GM15510 (cell line): ENCODE measurements around the gene CAB39L.
A peak's percentile ranks its signal among the peaks of the same experiment; 100 is the strongest.

Experiments
- POLR2A ChIP-seq: IDR thresholded peaks from 3 replicates; pipeline ENCODE4 v1.6.1; 2011; ENCODE audit warnings: borderline replicate concordance; ENCODE audit not compliant: insufficient read length; ENCODE audit errors: extremely low read depth

CAB39L gene

DNA sequence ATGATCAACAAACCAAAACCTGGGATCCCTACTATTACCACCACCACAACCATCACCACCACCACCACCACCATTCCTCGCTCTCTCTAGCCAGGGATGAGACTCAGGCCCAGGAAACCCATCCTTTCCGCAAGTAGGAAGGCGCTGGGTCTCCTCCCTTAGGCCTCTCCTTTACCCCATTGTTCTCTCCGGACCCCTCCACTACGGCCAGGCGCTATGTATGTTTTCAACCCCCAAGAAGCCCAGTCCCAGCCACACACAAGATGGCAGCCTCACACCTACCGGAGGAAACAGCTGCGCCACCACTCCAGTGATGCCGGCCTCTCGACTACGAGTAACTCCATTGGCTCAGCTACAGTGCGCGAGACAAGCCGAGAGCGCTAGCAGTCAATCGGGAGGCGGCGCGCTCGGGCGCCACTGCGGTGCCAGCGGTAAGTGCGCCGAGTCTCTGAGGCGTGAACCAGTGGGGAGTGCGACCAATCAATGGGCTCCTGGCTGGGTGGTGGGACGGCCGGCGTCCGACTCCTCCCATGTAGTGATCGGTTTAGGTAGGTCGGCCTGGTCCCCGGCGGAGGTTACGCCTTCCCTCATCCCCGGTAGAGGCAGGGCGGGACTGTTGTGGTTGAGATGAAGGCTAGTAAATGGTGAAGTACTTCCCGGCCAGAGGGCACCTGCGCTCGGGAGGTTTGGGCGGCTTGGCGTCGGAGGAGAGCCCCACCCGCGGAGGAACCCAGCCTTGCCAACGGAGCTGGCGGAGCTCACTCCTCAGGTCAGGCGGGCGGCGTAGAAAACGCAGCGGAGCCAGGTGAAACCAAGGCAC lies at the start of gene CAB39L, which contains the start of gene SETDB2:
CAB39L (minus strand) TSS at position 361 of the 820 bp plus-strand sequence. CDS start 61,154 bp downstream, outside the sequence.
SETDB2 (plus strand) TSS at position 571 of the 820 bp plus-strand sequence. CDS start 7,620 bp downstream, outside the sequence.
- peak; percentile 81 for TF ChIP-seq POLR2A

DNA sequence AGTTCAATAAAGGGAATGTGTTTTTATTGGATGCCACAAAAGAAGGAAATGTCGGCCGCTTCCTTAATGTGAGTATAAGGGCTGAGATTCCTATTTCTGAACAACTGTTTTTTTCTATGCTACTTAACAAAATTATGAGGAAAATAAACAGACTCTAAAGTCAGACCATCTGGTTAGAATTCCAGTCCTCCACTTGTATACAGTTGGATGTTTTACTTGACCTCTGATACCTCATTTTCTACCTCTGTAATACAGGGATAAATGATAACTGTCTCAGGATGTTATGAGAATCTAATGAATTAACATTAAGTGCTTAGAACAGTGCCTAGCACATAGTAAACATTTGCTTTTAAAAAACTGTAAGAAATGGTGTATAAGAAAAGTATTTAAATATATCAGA lies 44.7 kb upstream of the CAB39L start:
- no peak for TF ChIP-seq POLR2A

DNA sequence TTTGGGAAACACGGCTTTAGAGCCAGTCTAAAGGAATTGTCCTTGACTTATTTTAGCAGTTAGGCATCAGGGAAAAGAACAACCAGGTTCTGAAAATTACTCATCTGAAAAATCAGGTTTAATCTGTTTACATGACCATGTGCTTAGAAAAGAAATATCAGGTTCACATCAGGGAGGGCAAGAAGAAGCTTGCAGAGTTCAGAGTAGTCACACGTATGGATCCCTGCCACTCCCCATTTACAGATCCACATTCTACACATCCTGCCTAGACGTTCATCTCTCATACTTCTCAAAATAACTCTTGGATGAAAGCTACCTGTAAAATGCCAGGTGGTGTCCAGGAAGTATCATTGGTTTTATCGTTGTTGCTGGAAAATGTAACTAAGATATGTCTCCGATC lies 37.9 kb upstream of the CAB39L start:
- no peak for TF ChIP-seq POLR2A

DNA sequence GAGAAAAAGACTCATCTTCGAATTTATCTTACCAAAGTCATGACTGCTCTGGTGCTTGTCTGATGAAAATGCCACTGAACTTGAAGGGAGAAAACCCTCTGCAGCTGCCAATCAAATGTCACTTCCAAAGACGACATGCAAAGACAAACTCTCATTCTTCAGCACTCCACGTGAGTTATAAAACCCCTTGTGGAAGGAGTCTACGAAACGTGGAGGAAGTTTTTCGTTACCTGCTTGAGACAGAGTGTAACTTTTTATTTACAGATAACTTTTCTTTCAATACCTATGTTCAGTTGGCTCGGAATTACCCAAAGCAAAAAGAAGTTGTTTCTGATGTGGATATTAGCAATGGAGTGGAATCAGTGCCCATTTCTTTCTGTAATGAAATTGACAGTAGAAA lies 32.7 kb upstream of the CAB39L start:
- no peak for TF ChIP-seq POLR2A

DNA sequence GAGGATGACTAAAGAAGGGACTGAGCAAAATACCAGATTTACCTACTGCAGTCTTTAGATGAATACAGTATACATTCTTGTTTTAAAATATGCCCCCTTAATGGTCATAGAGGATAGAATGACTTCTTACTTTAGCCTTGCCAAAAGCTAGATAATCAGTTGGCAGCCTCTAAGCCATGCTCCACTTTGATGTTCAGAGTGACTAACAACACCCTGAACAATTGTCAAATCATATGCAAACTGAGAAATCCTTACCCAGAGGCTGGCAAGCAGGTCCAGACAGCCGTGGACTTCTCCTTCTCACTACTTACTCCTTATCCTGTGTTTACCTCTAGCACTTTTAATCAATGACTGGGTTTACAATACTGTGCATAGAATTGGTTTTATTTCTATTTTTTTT lies 28.3 kb upstream of the CAB39L start:
- no peak for TF ChIP-seq POLR2A

DNA sequence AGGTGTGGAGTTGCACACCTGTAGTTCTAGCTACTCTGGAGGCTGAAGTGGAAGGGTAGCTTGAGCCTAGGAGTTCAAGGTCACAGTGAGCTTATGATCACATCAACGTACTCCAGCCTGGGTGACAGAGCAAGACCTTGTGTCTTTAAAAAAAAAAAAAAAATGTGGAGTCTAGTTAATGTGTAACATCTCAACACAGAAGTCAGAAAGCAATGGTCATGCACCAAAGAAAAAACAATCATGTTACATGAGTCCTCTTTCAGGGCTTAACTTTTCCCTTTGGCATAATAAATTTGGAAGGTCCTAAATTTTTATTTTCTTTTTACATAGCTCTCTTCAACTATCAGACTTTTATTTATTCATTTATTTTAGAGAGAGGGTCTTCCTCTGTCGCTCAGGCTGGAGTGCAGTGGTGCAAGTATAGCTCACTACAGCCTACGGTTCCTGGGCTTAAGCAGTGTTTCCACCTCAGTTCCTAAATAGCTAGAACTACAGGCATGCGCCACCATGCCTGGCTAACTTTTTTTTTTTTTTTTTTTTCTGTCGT lies 22.5 kb upstream of the CAB39L start:
- no peak for TF ChIP-seq POLR2A

DNA sequence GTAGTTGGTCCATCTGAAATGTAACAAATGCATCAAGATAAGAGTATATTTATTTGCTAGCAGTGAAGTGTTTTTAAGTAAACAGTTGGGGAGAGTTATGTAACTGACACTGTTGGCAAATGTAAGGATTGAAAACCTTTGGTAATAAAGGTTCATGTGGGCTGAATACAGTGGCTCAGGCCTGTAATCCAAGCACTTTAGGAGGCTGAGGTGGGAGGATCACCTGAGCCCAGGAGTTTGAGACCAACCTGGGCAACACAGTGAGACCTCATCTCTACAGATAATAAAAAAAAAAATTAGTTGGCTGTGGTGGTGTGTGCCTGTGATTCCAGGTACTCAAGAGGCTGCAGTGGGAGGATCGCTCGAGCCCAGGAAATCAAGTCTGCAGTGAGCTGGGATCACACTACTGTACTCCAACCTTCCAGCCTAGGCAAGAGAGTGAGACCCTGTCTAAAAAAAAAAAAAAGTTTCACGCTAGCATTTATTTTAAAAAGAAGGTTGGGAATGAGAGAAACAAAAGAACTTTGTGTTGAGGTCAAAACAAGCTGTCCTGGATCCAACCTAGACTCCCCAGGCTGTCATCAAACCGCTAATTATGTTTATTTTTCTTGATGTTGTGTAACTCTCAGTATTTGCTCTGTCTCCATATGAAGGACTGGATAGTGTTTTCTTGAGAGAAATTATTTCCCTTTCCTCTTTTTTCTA lies 20.9 kb upstream of the CAB39L start:
- TF ChIP-seq POLR2A, result no peak

DNA sequence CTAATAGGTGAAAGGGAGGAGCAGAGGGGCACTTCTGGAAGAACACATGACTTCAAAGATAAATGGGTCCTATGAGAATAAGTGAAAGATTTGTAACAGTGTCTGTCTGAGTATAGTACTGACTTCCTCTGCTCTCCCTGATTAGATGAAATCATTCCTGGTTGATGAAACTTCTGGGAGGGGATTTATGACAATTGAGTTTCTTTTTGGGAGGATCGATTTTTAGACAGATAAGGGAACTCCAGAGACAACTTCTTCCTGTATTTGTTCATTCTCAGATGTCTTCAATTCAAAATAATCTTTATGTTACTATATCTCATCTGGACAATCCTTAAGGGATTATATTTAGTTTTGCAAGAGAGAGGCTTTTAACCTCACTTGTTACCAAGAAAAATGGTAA lies 20.2 kb upstream of the CAB39L start:
- TF ChIP-seq POLR2A, result no peak

DNA sequence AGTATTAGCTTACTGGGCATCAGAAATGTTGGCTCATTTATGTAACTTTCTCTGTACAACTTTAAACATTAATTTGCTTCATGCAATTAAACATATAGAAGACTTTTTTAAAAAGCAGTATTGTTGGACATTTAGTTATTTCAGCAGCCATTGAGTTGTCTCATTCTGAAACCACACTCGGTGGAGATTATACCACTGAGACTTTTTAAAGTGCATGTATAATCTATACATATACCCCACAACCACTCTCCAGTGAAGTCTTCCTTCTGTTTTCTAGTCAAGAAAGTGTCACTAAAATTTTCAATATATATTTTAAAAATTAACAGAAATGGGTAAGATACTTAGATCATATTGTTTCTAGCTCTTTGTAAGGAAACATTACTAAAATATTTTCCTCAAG lies 15.7 kb upstream of the CAB39L start:
- no peak for TF ChIP-seq POLR2A

DNA sequence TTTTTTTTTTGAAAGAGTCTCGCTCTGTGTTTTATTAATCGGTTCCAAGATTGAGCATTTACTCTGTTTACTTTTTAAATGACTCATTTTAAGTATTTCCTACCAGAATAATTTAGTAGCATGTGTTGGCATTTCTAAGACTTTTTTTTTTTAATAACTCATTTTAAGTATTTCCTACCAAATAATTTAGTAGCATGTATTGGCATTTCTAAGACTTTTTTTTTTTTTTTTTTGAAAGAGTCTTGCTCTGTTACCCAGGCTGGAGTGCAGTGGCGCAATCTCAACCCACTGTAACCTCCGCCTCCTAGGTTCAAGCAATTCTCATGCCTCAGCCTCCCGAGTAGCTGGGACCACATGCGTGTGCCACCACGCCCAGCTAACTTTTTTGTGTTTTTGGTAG lies 13.4 kb upstream of the CAB39L start:
- TF ChIP-seq POLR2A, result no peak

DNA sequence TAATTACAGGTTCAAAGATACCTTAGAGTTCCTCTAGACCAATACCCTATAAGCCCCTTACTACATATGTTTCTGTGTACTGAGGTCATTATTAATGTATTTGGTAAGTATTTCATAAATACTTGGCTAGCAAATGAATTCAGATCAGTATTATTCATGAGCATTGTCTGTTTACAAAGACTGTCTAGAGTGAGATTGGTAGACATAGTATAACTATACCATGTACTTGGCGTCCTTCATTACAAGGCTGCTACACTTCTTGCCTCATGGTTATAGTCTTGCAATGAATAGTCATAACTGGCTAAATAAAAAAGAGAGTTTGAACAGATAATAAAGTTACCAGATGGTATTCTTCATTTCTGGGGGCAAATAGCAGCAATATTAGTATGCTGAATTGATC lies 12.3 kb upstream of the CAB39L start:
- TF ChIP-seq POLR2A, result no peak

DNA sequence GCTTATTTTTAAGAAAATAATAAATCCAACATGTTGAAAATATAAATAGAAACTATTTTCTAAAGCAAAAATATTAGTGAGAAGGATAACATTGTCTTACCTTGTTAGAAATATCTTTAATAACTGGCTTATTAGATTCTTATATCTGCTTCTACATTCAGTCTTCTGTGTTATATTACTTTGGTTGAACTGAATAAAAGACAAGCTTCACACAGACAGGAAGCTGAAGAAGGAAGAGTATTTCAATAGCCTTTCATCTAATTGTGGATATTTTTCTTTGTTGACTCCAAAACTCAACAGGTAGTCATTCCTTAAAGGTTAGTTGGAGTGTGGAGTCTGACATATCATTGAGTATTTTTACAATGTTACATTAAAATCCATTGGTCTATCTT lies 11.1 kb upstream of the CAB39L start:
- no peak for TF ChIP-seq POLR2A

DNA sequence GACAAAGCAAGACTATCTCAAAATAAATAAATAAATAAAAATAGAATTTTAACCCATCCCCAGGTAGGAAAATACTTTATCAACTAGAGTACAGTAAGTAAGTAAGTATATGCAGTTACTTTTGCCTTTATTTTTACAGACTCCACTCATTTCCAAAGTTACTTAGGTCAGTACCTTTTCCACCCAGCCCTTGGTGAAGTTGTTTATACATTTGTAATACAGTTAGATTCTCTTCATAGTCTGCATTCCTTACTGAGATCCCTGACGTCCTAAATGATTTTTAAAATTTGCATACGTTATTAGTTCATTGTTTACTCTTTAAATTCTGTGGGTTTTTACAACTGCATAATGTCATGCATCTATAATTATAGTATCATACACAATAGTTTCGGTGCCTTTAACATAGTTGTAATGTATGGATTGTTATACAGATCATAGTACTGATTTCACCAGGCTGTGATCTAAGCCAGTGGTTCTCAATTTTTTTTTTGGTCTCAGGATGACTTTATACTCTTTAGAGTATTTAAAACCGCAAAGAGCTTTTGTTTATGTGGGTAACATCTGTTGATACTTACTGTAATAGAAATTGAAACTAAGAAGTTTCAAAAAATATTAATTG lies 10.6 kb upstream of the CAB39L start:
- no peak for TF ChIP-seq POLR2A

DNA sequence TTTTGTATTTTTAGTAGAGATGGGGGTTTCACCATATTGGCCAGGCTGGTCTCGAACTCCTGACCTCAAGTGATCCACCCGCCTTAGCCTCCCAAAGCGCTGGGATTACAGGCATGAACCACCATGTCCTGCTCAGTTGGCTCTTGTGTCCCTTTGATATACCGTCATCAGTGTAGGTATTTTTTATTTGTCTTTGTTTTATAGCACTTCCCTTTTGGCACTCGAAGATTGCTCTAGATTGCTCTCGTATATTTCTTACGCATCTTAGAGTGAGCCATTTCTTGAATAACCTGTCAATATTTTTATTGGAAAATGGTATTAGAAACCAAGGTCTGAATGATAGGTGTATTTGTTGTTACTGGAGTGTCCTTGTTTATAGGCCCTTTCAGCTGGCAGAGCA lies 9.6 kb upstream of the CAB39L start:
- TF ChIP-seq POLR2A, result no peak

DNA sequence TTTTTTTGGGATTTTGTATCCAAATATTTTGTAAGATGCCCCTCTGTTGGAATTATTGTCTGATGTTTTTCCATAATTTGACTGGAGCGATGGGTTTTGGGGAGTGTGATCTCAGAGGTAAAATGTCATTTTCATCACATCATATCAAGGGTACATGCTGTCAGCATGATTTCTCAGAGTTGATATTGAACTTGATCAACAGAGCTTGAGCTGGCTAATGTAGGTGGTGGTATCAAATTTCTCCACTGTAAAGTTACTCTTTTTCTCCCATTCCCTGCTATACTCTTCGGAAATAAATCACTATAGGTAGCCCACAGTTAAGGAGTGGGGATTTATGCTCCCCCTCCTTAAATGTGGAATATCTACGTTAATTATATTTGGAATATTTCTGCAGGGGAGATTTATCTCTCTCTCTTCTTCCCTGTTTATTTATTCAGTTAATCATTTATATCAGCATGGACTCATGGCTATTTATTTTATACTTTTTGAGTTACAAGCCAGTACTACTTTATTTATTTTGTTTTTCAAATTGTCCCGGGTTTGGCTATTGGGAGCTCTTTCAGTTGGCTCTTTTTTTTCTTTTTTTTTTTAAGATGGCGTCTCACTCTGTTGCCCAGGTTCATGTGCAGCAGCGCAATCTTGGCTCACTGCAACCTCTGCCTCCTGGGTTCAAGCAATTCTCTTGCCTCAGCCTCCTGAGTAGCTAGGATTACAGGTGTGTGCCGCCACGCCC lies 9.0 kb upstream of the CAB39L start:
- TF ChIP-seq POLR2A, result no peak

DNA sequence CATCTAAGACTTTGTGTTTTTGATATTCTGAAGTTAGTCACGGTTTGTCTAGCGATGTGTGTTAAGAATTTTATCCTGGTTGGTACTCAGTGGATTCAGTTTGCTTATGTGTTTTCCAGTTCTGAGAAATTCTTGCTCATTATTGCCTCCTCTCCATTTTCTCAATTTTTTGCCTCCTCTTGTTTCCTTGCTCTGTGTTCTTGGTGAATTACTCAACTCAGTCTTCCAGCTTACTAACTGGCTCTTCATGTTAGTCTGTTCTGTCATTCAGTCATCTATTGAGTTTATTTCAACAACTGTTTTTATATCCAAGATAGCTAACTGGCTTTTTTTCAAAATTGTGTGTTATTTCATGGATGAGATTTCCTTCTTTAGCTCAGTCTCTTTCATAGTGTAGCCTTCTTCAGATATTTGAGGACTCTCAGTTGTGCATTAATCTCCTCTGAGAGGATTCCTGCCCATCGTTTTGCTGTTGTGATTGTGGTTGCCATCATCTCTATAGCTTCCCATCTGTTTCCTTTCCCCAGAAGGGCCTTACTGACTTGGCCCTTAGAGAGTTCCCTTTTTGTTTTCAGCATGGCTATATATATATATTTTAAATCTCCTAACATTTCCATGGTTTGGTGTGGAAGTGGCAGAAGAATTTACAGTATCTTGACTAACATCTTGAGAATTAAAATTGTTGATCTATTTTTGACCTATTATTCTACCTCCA lies 6.4 kb upstream of the CAB39L start:
- no peak for TF ChIP-seq POLR2A
